GM12801 (cell line): Measurements from ENCODE around the gene C1QC.

Source experiments
- TF ChIP-seq, protein P1 (sequence below): IDR thresholded peaks from one replicate; pipeline ENCODE4 v1.5.1; 2011; ENCODE audit warnings: control low read depth; ENCODE audit not compliant: insufficient read length; ENCODE audit errors: extremely low read depth

The C1QC gene

GRCh38 chr1:22651941-22652856 lies 8.8 kb downstream of the C1QC start:
- TF ChIP-seq, protein P1, sequence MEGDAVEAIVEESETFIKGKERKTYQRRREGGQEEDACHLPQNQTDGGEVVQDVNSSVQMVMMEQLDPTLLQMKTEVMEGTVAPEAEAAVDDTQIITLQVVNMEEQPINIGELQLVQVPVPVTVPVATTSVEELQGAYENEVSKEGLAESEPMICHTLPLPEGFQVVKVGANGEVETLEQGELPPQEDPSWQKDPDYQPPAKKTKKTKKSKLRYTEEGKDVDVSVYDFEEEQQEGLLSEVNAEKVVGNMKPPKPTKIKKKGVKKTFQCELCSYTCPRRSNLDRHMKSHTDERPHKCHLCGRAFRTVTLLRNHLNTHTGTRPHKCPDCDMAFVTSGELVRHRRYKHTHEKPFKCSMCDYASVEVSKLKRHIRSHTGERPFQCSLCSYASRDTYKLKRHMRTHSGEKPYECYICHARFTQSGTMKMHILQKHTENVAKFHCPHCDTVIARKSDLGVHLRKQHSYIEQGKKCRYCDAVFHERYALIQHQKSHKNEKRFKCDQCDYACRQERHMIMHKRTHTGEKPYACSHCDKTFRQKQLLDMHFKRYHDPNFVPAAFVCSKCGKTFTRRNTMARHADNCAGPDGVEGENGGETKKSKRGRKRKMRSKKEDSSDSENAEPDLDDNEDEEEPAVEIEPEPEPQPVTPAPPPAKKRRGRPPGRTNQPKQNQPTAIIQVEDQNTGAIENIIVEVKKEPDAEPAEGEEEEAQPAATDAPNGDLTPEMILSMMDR, result no peak

- TF ChIP-seq, protein P1, result no peak
These were observed 9.5 kb downstream of the C1QC start, which contains the start of gene C1QB for GRCh38 chr1:22652881-22653316. TSS of gene C1QB (plus strand) at chr1:22653236. CDS start at chr1:22659463, 6,227 bp downstream.

DNA sequence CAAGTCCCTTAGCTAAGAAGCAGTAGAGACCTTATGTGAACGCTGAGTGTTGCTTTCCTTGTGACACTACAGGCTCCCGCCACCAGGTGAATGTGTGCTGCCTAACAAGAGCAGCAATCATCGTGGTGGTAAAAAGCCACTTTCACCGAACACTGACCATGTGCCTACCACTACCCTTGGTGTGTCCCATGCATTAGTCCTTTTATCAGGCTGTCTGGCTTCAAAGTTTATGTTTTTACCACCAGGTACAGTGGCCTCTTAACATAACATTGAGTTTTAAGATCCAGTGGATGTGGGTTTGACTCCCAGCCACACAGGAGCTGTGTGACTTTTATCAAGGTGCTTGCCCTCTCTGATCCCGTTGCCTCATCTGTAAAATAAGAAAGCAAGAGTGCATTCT lies 11.3 kb downstream of the C1QC start:
- TF ChIP-seq, protein P1, result no peak

DNA sequence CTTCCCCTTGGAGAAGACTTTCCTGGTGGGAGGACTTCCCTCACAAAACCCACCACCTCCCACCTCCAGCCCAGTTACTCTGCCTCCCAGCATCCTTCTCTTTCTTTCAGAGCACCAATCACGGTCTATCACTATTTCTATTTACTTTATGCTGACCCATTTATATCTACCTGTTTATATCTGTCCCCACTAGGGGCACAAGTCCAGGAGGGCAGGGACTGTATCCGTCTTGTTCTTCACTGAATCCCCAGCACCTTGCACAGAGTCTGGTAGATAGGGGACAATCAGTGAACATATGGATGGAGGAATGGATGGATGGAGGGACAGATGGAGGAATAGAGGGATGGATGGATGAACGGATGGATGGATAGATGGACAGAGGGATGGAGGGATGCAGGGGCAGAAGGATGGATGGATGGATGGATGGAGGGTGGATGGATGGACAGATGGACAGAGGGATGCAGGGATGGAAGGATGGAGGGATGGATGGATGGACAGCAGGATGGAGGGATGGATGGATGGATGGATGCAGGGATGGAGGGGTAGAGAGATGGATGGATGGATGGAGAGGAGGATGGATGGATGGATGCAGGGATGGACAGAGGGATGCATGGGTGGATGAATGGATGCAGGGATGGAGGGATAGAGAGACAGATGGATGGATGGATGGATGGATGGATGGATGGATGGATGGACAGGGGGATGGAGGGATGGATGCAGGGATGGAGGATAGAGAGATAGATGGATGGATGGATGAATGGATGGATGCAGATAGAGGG lies 15.1 kb downstream of the C1QC start:
- TF ChIP-seq, protein P1, result no peak

DNA sequence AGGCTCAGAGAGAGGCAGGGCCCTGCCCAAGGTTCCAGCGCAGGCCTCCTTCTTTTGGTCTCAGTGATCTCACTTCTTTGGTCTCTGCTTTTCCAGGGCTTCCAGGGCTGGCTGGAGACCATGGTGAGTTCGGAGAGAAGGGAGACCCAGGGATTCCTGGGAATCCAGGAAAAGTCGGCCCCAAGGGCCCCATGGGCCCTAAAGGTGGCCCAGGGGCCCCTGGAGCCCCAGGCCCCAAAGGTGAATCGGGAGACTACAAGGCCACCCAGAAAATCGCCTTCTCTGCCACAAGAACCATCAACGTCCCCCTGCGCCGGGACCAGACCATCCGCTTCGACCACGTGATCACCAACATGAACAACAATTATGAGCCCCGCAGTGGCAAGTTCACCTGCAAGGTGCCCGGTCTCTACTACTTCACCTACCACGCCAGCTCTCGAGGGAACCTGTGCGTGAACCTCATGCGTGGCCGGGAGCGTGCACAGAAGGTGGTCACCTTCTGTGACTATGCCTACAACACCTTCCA lies 17.3 kb downstream of the C1QC start:
- TF ChIP-seq, protein P1, result no peak

- TF ChIP-seq, protein P1, result no peak
These were observed 18.4 kb downstream of the C1QC start for GRCh38 chr1:22661880-22662279.

- TF ChIP-seq, protein P1, result no peak
These were observed 18.9 kb downstream of the C1QC start for GRCh38 chr1:22662318-22662717.
